ENCODE measurements around the gene TCF7L2. TPM values are rescaled to one million over a fixed set of nuclear protein-coding genes. Genes with fewer than 3 reads are reported as not detected.

TCF7L2 gene
- total and polyA plus RNA-seq, 2 experiments from 2014 or later, result 27.5 to 33.7 TPM

DNA sequence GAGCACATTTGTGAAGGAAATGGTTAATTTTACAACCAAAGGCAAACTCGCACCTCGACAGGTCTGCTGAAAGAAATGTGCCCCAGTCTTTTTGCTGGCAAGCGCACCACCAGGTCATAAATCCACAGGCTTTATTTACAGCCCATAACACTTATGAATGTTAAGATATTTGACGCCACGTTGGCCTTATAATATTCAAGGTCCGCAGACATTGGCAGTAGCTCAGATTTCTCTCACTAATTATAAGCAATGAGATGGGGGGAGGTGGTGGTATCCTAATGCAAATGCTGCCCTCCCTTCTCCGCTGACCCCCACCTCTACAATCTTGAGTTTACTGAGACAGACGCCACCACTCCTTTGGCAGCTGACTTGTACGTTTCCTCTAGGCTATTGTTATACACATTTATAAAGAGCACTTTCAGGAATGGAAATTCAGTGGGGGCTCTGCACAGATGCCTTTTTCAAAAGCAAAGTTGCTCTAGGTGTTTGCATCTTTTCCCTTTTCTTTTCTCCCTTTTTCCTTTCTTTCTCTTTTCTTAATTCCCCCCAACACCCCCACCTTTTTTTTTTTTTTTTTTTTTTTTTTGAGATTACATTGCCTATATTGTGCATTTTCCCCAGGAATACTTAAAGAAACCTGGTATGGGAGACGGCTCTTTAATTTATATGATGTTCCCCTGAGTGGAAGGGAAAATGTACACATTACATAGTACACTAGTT is 6.7 kb downstream of the TCF7L2 start:
- DNase-seq (ENCODE audit: low read depth in 1 of 2, low spot score in 1 of 2), result no peak
- Histone ChIP-seq H3K4me3 (no peak overlapping the region), H3K4me1 (ENCODE audit: low read depth) (peaks cover 68% of the 10 kb centered on the region), H3K36me3 (no peaks in the 10 kb centered on the region), H3K27me3 (no peaks in the 10 kb centered on the region), H3K9me3 (ENCODE audit: low read depth) (no peaks in the 10 kb centered on the region), H3K27ac (no peak overlapping the region)
- no peak for TF ChIP-seq CTCF (IDR thresholded peaks at IDR 0.05; ENCODE audit: low read depth, low read length)

- H3K4me3 ChIP-seq, result no peak overlapping the region
- no peak for TF ChIP-seq CTCF (IDR thresholded peaks at IDR 0.05; ENCODE audit: low read depth, low read length)
- H3K27me3 ChIP-seq, result no peaks in the 10 kb centered on the region
- H3K36me3 ChIP-seq, result no peaks in the 10 kb centered on the region
- no peak overlapping the region for H3K27ac ChIP-seq
- DNase-seq (ENCODE audit: low read depth in 1 of 2, low spot score in 1 of 2), result no peak
- H3K9me3 ChIP-seq (ENCODE audit: low read depth), result no peaks in the 10 kb centered on the region
- peaks cover 74% of the 10 kb centered on the region for H3K4me1 ChIP-seq (ENCODE audit: low read depth)
These were observed 7.6 kb downstream of the TCF7L2 start for GRCh38 chr10:112957640-112958092.

GRCh38 chr10:112958275-112958995 is 8.4 kb downstream of the TCF7L2 start:
- Histone ChIP-seq H3K27ac (no peak overlapping the region), H3K4me3 (no peak overlapping the region), H3K27me3 (no peaks in the 10 kb centered on the region), H3K36me3 (no peaks in the 10 kb centered on the region), H3K4me1 (ENCODE audit: low read depth) (peaks cover 78% of the 10 kb centered on the region), H3K9me3 (ENCODE audit: low read depth) (no peaks in the 10 kb centered on the region)
- TF ChIP-seq CTCF (IDR thresholded peaks at IDR 0.05; ENCODE audit: low read depth, low read length), result no peak
- DNase-seq (ENCODE audit: low read depth in 1 of 2, low spot score in 1 of 2), result peak in 1 of 2 donors; percentile 87

DNA sequence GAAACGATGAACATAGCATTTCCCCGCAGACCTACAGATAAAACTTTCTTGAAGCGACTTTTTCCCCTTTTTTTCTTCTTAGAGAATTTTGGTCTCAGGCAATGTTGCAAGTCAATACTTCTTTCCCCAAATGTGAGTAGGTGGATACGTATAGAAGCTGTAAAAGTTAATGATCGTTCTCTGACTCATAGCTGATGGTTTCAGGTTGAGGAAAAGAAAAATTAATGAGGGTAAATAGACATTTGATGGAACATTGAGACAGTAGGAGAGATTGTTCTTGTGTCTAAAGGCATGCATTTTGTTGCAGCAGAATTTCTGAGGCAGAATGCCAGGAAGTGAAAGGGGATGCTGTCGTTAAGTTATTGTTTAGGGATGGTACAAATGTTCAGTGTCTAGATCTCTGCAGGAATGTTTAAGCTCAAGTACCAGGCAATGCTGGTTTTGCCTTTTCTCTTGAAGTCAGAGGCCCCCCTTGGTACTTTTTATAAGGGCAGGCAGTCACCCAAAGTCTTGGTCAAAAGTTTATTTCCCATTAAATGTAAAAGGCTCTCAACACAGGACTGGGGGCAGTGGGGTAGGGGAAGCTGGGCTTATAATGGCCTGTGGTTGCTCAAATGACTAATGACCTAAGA is 9.3 kb downstream of the TCF7L2 start:
- no peak overlapping the region for H3K27ac ChIP-seq
- H3K27me3 ChIP-seq, result no peaks in the 10 kb centered on the region
- no peak for TF ChIP-seq CTCF (IDR thresholded peaks at IDR 0.05; ENCODE audit: low read depth, low read length)
- no peaks in the 10 kb centered on the region for H3K9me3 ChIP-seq (ENCODE audit: low read depth)
- H3K4me3 ChIP-seq, result no peak overlapping the region
- no peaks in the 10 kb centered on the region for H3K36me3 ChIP-seq
- DNase-seq (ENCODE audit: low read depth in 1 of 2, low spot score in 1 of 2), result peak in 1 of 2 donors; percentile 65
- H3K4me1 ChIP-seq (ENCODE audit: low read depth), result peaks cover 82% of the 10 kb centered on the region

GRCh38 chr10:112960151-112960681 is 10.2 kb downstream of the TCF7L2 start:
- no peak for TF ChIP-seq CTCF (IDR thresholded peaks at IDR 0.05; ENCODE audit: low read depth, low read length)
- no peaks in the 10 kb centered on the region for H3K27me3 ChIP-seq
- no peak overlapping the region for H3K27ac ChIP-seq
- H3K36me3 ChIP-seq, result no peaks in the 10 kb centered on the region
- H3K4me3 ChIP-seq, result no peak overlapping the region
- peaks cover 73% of the 10 kb centered on the region for H3K4me1 ChIP-seq (ENCODE audit: low read depth)
- no peaks in the 10 kb centered on the region for H3K9me3 ChIP-seq (ENCODE audit: low read depth)
- peak in 1 of 2 donors; percentile 39 for DNase-seq (ENCODE audit: low read depth in 1 of 2, low spot score in 1 of 2)

Data from cardiac muscle cell (in vitro differentiated cells and primary cell).